ENCODE data around the gene MBNL3.

Gene MBNL3

GRCh38 chrX:132423323-132423722 is 65.5 kb downstream of the MBNL3 start:
- H3K4me3 Mint-ChIP-seq: no peak overlapping the region
- H3K27ac Mint-ChIP-seq: no peak overlapping the region
- H3K4me1 Mint-ChIP-seq (ENCODE audit: low read depth): peaks cover 8% of the 10 kb centered on the region
- no peaks in the 10 kb centered on the region for H3K9me3 Mint-ChIP-seq
- DNase-seq (ENCODE audit: low spot score): no peak
- no peaks in the 10 kb centered on the region for H3K36me3 Mint-ChIP-seq (ENCODE audit: low read depth)
- H3K27me3 Mint-ChIP-seq (ENCODE audit: low read depth): no peaks in the 10 kb centered on the region

GRCh38 chrX:132415012-132415411 is 73.8 kb downstream of the MBNL3 start:
- no peak for DNase-seq (ENCODE audit: low spot score)

GRCh38 chrX:132414404-132414803 is 74.4 kb downstream of the MBNL3 start:
- no peaks in the 10 kb centered on the region for H3K4me1 Mint-ChIP-seq (ENCODE audit: low read depth)
- no peaks in the 10 kb centered on the region for H3K9me3 Mint-ChIP-seq
- no peak overlapping the region for H3K4me3 Mint-ChIP-seq
- H3K27ac Mint-ChIP-seq: no peak overlapping the region
- no peak for DNase-seq (ENCODE audit: low spot score)
- H3K27me3 Mint-ChIP-seq (ENCODE audit: low read depth): no peaks in the 10 kb centered on the region
- H3K36me3 Mint-ChIP-seq (ENCODE audit: low read depth): no peaks in the 10 kb centered on the region

More at GRCh38 chrX:132415012-132415411, 73.8 kb downstream of the MBNL3 start:
- Mint-ChIP-seq H3K36me3 (ENCODE audit: low read depth) (no peaks in the 10 kb centered on the region), H3K4me1 (ENCODE audit: low read depth) (no peaks in the 10 kb centered on the region), H3K27ac (no peak overlapping the region), H3K9me3 (no peaks in the 10 kb centered on the region), H3K4me3 (no peak overlapping the region), H3K27me3 (ENCODE audit: low read depth) (no peaks in the 10 kb centered on the region)

- no peaks in the 10 kb centered on the region for H3K36me3 Mint-ChIP-seq (ENCODE audit: low read depth)
- H3K27ac Mint-ChIP-seq: no peak overlapping the region
- no peaks in the 10 kb centered on the region for H3K9me3 Mint-ChIP-seq
- H3K27me3 Mint-ChIP-seq (ENCODE audit: low read depth): no peaks in the 10 kb centered on the region
- no peak for DNase-seq (ENCODE audit: low spot score)
- H3K4me1 Mint-ChIP-seq (ENCODE audit: low read depth): no peaks in the 10 kb centered on the region
- H3K4me3 Mint-ChIP-seq: no peak overlapping the region
Observed at GRCh38 chrX:132413459-132413858, 75.4 kb downstream of the MBNL3 start.

GRCh38 chrX:132412208-132412607 is 76.6 kb downstream of the MBNL3 start:
- H3K27me3 Mint-ChIP-seq (ENCODE audit: low read depth): no peaks in the 10 kb centered on the region
- no peaks in the 10 kb centered on the region for H3K36me3 Mint-ChIP-seq (ENCODE audit: low read depth)
- no peaks in the 10 kb centered on the region for H3K9me3 Mint-ChIP-seq
- no peak for DNase-seq (ENCODE audit: low spot score)
- no peaks in the 10 kb centered on the region for H3K4me1 Mint-ChIP-seq (ENCODE audit: low read depth)
- no peak overlapping the region for H3K27ac Mint-ChIP-seq
- no peak overlapping the region for H3K4me3 Mint-ChIP-seq

DNA sequence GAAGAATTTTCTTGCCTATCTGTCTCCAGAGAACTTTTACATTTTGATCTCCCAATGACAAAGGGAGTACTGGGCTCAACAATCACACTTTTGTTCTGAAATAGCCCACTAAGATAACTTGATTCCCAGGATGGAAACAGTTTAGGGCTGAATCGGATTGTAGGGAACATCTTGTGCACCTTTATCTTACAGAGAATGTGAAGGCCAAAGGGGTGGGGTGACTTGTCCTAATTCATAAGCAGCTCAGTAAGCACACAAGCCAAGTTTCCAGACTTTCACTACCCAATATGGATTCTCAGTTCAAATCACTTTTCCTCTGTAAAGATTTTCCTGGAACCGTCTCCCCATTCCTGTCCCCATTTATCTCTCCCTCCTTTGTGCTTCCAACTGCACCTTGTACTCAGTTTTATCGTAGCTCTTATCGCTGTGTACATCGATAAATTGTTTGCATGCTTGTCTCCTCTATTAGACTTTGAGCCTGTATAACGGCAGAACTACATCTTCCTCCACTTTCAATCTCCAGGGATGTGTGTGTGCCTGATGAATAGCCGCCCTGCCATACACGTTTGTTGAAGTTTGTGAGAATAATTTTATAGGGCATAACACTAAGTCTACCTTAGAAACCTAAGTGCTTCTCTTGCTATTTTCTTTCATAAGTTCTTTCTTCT is 77.4 kb downstream of the MBNL3 start:
- DNase-seq (ENCODE audit: low spot score): no peak
- H3K4me3 Mint-ChIP-seq: no peak overlapping the region
- no peaks in the 10 kb centered on the region for H3K4me1 Mint-ChIP-seq (ENCODE audit: low read depth)
- no peak overlapping the region for H3K27ac Mint-ChIP-seq
- H3K36me3 Mint-ChIP-seq (ENCODE audit: low read depth): no peaks in the 10 kb centered on the region
- H3K9me3 Mint-ChIP-seq: no peaks in the 10 kb centered on the region
- no peaks in the 10 kb centered on the region for H3K27me3 Mint-ChIP-seq (ENCODE audit: low read depth)

DNA sequence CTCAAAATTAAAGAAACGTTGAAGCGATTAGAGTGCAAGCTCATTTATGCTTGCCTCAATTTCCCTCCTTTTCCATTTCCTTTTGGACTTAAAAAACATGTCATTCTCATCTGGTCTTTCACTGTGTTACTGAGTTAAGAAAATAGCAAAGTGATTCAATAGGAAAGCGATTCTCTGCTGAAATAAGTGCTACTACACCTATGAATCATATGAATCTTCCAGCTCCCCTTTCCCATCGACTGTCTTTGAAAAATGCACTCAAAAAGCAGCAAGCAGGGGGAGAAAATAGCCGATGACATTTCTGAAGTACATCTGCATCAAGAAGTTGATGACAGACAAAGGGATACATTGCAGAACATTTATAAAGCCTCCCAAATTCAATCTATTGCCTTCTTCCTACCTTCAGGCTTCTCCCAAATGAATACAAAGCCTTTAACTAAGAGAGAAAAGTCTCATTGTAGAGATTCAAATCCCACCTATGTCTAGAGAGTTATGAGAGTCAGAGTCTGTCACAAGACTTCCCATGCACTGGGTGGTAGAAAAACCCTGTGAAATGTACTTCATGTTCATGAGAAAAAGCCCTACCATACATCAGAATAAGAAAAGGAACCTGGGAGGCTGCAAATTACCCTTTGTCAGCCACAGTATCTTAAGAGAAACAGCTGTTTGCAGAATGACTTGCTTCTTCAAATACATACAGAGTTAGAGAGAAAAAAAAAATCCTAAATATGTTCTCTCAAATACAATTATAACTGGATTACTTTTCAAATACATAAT is 78.9 kb downstream of the MBNL3 start:
- DNase-seq (ENCODE audit: low spot score): no peak
- Mint-ChIP-seq H3K27ac (no peak overlapping the region), H3K4me1 (ENCODE audit: low read depth) (no peaks in the 10 kb centered on the region), H3K36me3 (ENCODE audit: low read depth) (peaks cover 3% of the 10 kb centered on the region), H3K9me3 (no peaks in the 10 kb centered on the region), H3K4me3 (no peak overlapping the region), H3K27me3 (ENCODE audit: low read depth) (no peaks in the 10 kb centered on the region)

GRCh38 chrX:132407691-132408090 is 81.1 kb downstream of the MBNL3 start:
- Mint-ChIP-seq H3K36me3 (ENCODE audit: low read depth) (peaks cover 3% of the 10 kb centered on the region), H3K27me3 (ENCODE audit: low read depth) (no peaks in the 10 kb centered on the region), H3K4me1 (ENCODE audit: low read depth) (no peaks in the 10 kb centered on the region), H3K9me3 (no peaks in the 10 kb centered on the region), H3K27ac (no peak overlapping the region), H3K4me3 (no peak overlapping the region)
- DNase-seq (ENCODE audit: low spot score): no peak

GRCh38 chrX:132406106-132406505 is 82.7 kb downstream of the MBNL3 start:
- H3K9me3 Mint-ChIP-seq: no peaks in the 10 kb centered on the region
- H3K36me3 Mint-ChIP-seq (ENCODE audit: low read depth): peaks cover 3% of the 10 kb centered on the region
- no peaks in the 10 kb centered on the region for H3K27me3 Mint-ChIP-seq (ENCODE audit: low read depth)
- H3K27ac Mint-ChIP-seq: no peak overlapping the region
- no peak for DNase-seq (ENCODE audit: low spot score)
- H3K4me1 Mint-ChIP-seq (ENCODE audit: low read depth): no peaks in the 10 kb centered on the region
- no peak overlapping the region for H3K4me3 Mint-ChIP-seq

DNA sequence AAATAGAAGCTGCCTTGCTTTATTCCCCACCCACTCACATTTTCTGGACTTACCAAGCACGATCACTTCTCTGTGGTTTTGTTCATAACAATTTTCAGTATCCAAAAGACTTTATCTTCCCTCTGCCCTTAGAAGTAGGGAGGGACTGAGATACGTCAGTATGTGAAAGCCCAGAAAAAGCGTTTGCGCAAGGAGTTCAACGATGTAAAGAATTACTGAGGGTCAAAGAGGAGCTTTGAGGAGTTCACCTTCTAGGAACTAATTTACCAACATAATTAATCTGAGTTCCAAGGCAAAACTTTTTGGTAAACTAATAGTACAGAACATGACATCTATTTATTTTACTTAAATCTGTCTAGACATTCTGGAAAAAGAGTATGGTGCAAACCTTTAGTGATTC is 84.6 kb downstream of the MBNL3 start:
- H3K27me3 Mint-ChIP-seq (ENCODE audit: low read depth): no peaks in the 10 kb centered on the region
- H3K27ac Mint-ChIP-seq: no peak overlapping the region
- H3K36me3 Mint-ChIP-seq (ENCODE audit: low read depth): peaks cover 3% of the 10 kb centered on the region
- no peak overlapping the region for H3K4me3 Mint-ChIP-seq
- H3K4me1 Mint-ChIP-seq (ENCODE audit: low read depth): no peaks in the 10 kb centered on the region
- H3K9me3 Mint-ChIP-seq: no peaks in the 10 kb centered on the region
- no peak for DNase-seq (ENCODE audit: low spot score)

GRCh38 chrX:132401935-132402334 is 86.9 kb downstream of the MBNL3 start:
- no peak for DNase-seq (ENCODE audit: low spot score)
- Mint-ChIP-seq H3K27me3 (ENCODE audit: low read depth) (no peaks in the 10 kb centered on the region), H3K9me3 (no peaks in the 10 kb centered on the region), H3K27ac (no peak overlapping the region), H3K4me3 (no peak overlapping the region), H3K4me1 (ENCODE audit: low read depth) (no peaks in the 10 kb centered on the region), H3K36me3 (ENCODE audit: low read depth) (peaks cover 3% of the 10 kb centered on the region)

GRCh38 chrX:132400706-132401105 is 88.1 kb downstream of the MBNL3 start:
- H3K4me1 Mint-ChIP-seq (ENCODE audit: low read depth): no peaks in the 10 kb centered on the region
- H3K36me3 Mint-ChIP-seq (ENCODE audit: low read depth): no peaks in the 10 kb centered on the region
- no peaks in the 10 kb centered on the region for H3K27me3 Mint-ChIP-seq (ENCODE audit: low read depth)
- H3K4me3 Mint-ChIP-seq: no peak overlapping the region
- DNase-seq (ENCODE audit: low spot score): no peak
- H3K27ac Mint-ChIP-seq: no peak overlapping the region
- H3K9me3 Mint-ChIP-seq: no peaks in the 10 kb centered on the region

DNA sequence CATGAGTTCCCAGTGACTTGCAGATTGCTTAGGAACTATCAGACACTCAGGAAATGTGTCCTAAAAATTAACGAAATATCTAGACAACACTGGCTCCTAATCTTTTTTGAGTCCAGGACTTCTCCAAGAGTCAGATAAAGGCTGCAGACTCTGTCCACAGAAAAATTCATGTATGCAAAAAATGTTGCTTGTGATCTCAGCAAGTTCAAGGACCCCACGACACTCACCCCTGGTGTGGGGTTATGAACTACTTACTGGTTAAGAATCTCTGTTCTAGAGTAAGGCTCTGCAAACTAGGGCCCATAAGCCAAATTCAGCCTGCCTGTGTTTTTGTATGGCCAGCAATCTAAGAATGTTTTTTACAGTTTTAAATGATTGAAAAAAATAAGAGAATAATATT is 93.2 kb downstream of the MBNL3 start:
- Mint-ChIP-seq H3K9me3 (no peaks in the 10 kb centered on the region), H3K27me3 (ENCODE audit: low read depth) (no peaks in the 10 kb centered on the region), H3K27ac (no peak overlapping the region), H3K4me1 (ENCODE audit: low read depth) (no peaks in the 10 kb centered on the region), H3K36me3 (ENCODE audit: low read depth) (no peaks in the 10 kb centered on the region), H3K4me3 (no peak overlapping the region)
- DNase-seq (ENCODE audit: low spot score): no peak

GRCh38 chrX:132395026-132395425 is 93.8 kb downstream of the MBNL3 start:
- no peak for DNase-seq (ENCODE audit: low spot score)
- Mint-ChIP-seq H3K27ac (no peak overlapping the region), H3K36me3 (ENCODE audit: low read depth) (no peaks in the 10 kb centered on the region), H3K9me3 (no peaks in the 10 kb centered on the region), H3K27me3 (ENCODE audit: low read depth) (no peaks in the 10 kb centered on the region), H3K4me1 (ENCODE audit: low read depth) (no peaks in the 10 kb centered on the region), H3K4me3 (no peak overlapping the region)

DNA sequence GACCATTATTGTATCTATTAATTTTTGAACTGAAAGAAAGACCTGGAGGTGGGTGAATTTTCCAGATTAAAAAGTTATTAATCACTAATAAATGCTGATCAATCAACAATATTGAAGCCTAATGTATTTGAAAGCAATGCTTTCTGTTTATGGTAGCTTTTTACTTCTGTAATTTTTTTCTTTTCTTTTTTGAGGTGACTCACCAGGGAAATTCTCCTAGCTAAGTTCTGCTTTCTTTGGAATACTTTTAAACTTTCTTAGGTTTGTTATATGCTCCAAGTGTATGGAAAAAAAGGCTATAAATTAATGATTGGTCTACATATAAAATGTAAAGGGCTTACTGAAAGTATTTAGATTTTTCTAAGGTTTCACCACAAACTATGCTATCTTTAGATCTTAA is 94.2 kb downstream of the MBNL3 start:
- Mint-ChIP-seq H3K27ac (no peak overlapping the region), H3K9me3 (no peaks in the 10 kb centered on the region), H3K27me3 (ENCODE audit: low read depth) (no peaks in the 10 kb centered on the region), H3K4me3 (no peak overlapping the region), H3K4me1 (ENCODE audit: low read depth) (no peaks in the 10 kb centered on the region), H3K36me3 (ENCODE audit: low read depth) (no peaks in the 10 kb centered on the region)
- no peak for DNase-seq (ENCODE audit: low spot score)
